B cell (primary cell): Measurements from ENCODE around the gene GPR25. TPM values are rescaled to one million over a fixed set of nuclear protein-coding genes. Genes with fewer than 3 reads are reported as not detected.

Experiments
- ATAC-seq: fragments of 200-7000 bp; cut with Tn5 transposase; one replicate; pipeline ENCODE4 v1.10.0; 2021; ENCODE audit warnings: low read depth, mild to moderate bottlenecking, moderate number of reproducible peaks, moderate library complexity
- CTCF ChIA-PET: fragments of 350-600 bp; sonication (Branson Sonifier 250); formaldehyde crosslinking; loops from one replicate; lab custom pipeline; 2021; ENCODE audit warnings: antibody characterized with exemption, inconsistent platforms; lab: Charles Lee
- POLR2A ChIA-PET: fragments of 350-600 bp; sonication (Branson Sonifier 250); formaldehyde crosslinking; loops from one replicate; lab custom pipeline; 2021; ENCODE audit warnings: antibody characterized with exemption; lab: Charles Lee
- DNase-seq: peaks from one replicate; pipeline ENCODE4 v3.0.0; 2013
- H2AFZ ChIP-seq: 2 replicates; pipeline ENCODE4 v1.6.1; 2012; ENCODE audit warnings: mild to moderate bottlenecking, low read depth, low read length; ENCODE audit not compliant: insufficient read depth, poor library complexity, severe bottlenecking
- H3K27ac ChIP-seq, 2 donors: 1 replicate in 1 of 2; 2 replicates in 1 of 2; pipeline ENCODE4 v1.5.1; 2012 to 2013; ENCODE audit warnings: low read length in 2 of 2, mild to moderate bottlenecking in 2 of 2, moderate library complexity in 1 of 2
- H3K27me3 ChIP-seq, 4 experiments: fragments of 200-600 bp in 1 of 4; sonication (generic) in 1 of 4; replicated peaks in 1 of 4; 1 replicate in 2 of 4; 2 replicates in 2 of 4; pipeline versions ENCODE4 v1.6.1 to v1.7.0; 2013 to 2016; ENCODE audit warnings: low read length in 3 of 4, mild to moderate bottlenecking in 2 of 4, mixed read lengths in 1 of 4, moderate library complexity in 1 of 4; ENCODE audit not compliant: insufficient read depth in 4 of 4, control insufficient read depth in 3 of 4; ENCODE audit errors: control extremely low read depth in 1 of 4
- H3K36me3 ChIP-seq, 2 experiments: replicated peaks in 1 of 2; 1 replicate in 1 of 2; 2 replicates in 1 of 2; pipeline versions ENCODE4 v1.6.1 to v1.7.1; 2013; ENCODE audit warnings: low read length in 1 of 2; ENCODE audit not compliant: insufficient read depth in 2 of 2, control insufficient read depth in 1 of 2; ENCODE audit errors: control extremely low read depth in 1 of 2, extremely low read depth in 1 of 2
- H3K4me1 ChIP-seq, 2 donors: fragments of 200-600 bp in 1 of 2; sonication (generic) in 1 of 2; 1 replicate in 1 of 2; 2 replicates in 1 of 2; pipeline versions ENCODE4 v1.5.1 to v1.6.1; 2013 to 2017; ENCODE audit warnings: low read length in 2 of 2; ENCODE audit not compliant: control insufficient read depth in 2 of 2, insufficient read depth in 2 of 2
- H3K4me2 ChIP-seq: replicated peaks from 2 replicates; pipeline ENCODE3; 2012; ENCODE audit warnings: mild to moderate bottlenecking, low read depth, low read length; ENCODE audit not compliant: poor library complexity, severe bottlenecking
- H3K4me3 ChIP-seq, 5 experiments: fragments of 200-600 bp in 1 of 5; sonication (generic) in 1 of 5; 1 replicate in 3 of 5; 2 replicates in 2 of 5; pipeline versions ENCODE4 v1.5.1 to v1.7.0; 2011 to 2016; ENCODE audit warnings: low read length in 4 of 5, mild to moderate bottlenecking in 4 of 5, low read depth in 2 of 5, control low read depth in 1 of 5, moderate library complexity in 1 of 5; ENCODE audit not compliant: insufficient read depth in 1 of 5; ENCODE audit errors: control extremely low read depth in 1 of 5, extremely low read depth in 1 of 5
- H3K79me2 ChIP-seq: fragments of 200-600 bp; sonication (generic); one replicate; pipeline ENCODE4 v1.6.0; 2016; ENCODE audit warnings: low read length; ENCODE audit not compliant: control insufficient read depth, insufficient read depth
- H3K9ac ChIP-seq: fragments of 200-600 bp; sonication (generic); 2 replicates; pipeline ENCODE4 v1.6.1; 2017; ENCODE audit warnings: mild to moderate bottlenecking, low read length, moderate library complexity
- H3K9me3 ChIP-seq, 3 donors: one replicate each; pipeline versions ENCODE4 v1.6.1 to v1.7.1; 2013; ENCODE audit warnings: low read length in 2 of 3; ENCODE audit not compliant: control insufficient read depth in 2 of 3, insufficient read depth in 1 of 3; ENCODE audit errors: control extremely low read depth in 1 of 3
- H4K20me1 ChIP-seq: 2 replicates; pipeline ENCODE4 v1.6.0; 2012; ENCODE audit warnings: mild to moderate bottlenecking, low read length; ENCODE audit not compliant: insufficient read depth, control insufficient read depth, poor library complexity, severe bottlenecking
- H3K27ac Mint-ChIP-seq: one replicate; pipeline ENCODE4 v1.8.0; 2021; ENCODE audit warnings: mixed read lengths
- H3K27me3 Mint-ChIP-seq: one replicate; pipeline ENCODE4 v1.8.0; 2021; ENCODE audit warnings: mixed read lengths
- H3K4me1 Mint-ChIP-seq: one replicate; pipeline ENCODE4 v1.8.0; 2021; ENCODE audit warnings: mixed read lengths
- H3K4me3 Mint-ChIP-seq: one replicate; pipeline ENCODE4 v1.8.0; 2021; ENCODE audit warnings: mixed read lengths
- H3K9me3 Mint-ChIP-seq: one replicate; pipeline ENCODE4 v1.8.0; 2022; ENCODE audit warnings: mixed read lengths; ENCODE audit not compliant: insufficient read depth
- CTCF ChIP-seq: fragments of 200-600 bp; IDR thresholded peaks from one replicate; pipeline ENCODE4 v1.8.0; 2022; ENCODE audit warnings: antibody characterized with exemption, mild to moderate bottlenecking
- EZH2 ChIP-seq: IDR thresholded peaks from 2 replicates; pipeline ENCODE4 v1.6.1; 2012; ENCODE audit warnings: borderline replicate concordance, low read depth, mild to moderate bottlenecking, moderate library complexity, low read length; ENCODE audit not compliant: insufficient read depth, poor library complexity, severe bottlenecking
- WGBS: methylation state at CpG from one replicate; pipeline ENCODE4 v1.1.5; 2013; ENCODE audit warnings: missing lambda C conversion rate; ENCODE audit not compliant: insufficient coverage; 5-methylcytosine and 5-hydroxymethylcytosine counted together
- intact Hi-C: fragments of 100-400 bp; cut with micrococcal nuclease; formaldehyde crosslinking; loops from one replicate; pipeline ENCODE4 v1.10.0; 2022
- polyA plus RNA-seq: library from polyadenylated mRNA; depleted of rRNA; stranded (reverse); fragments of >200 nt; gene quantifications from 2 replicates; pipeline ENCODE4 v1.2.3, GENCODE V29; 2012
- total RNA-seq, 2 donors: library from RNA; stranded (reverse); fragments of 120-200 nt in 1 of 2; gene quantifications; 1 replicate in 1 of 2; 2 replicates in 1 of 2; pipeline versions ENCODE4 v1.2.3 to v1.2.4, GENCODE V29; 2013 to 2022

Gene GPR25
- total and polyA plus RNA-seq, 2 donors (not counting 1 experiment from before 2014, with no cell fraction given), result 1.8 to 3.1 TPM

DNA sequence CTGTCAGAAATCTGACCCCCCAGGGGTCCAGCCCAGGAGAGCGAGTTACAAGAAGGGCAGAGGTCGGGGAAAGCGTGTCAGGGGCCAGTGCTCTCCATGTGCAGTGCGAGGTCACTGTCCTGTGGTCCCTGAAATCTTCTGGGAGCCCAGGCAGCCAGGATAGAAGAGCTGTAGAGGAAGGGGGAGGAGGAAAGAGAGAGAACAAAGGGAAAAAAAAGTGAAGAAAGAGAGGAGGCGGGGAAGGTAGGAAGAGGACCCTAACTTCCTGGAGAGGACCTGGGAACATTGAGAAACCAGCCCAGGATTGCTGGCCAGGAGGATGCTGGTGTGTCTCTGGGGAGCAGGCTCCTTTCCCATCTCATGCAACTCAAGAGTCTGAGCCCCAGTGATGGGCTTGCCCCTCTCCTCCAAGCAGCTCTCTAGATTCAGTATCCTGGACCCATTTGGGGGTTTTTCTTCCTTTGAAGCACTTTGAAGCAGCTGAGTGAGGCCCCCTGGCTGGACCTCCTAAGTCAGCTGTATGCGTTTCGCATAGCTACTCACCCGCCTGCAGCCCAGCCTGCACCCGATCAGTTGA lies 15.1 kb downstream of the GPR25 start:
- Mint-ChIP-seq H3K27me3 (peaks cover 18% of the 10 kb centered on the region), H3K4me3 (peak overlapping the region; percentile 59), H3K9me3 (no peaks in the 10 kb centered on the region), H3K27ac (peak overlapping the region; percentile 63), H3K4me1 (peaks cover 52% of the 10 kb centered on the region)
- Histone ChIP-seq H3K4me1 (peaks cover 42 to 51% of the 10 kb centered on the region in 2 donors), H3K9me3 (no peaks in the 10 kb centered on the region), H4K20me1 (no peaks in the 10 kb centered on the region), H3K4me3 (peak overlapping the region in 2 of 5 experiments; percentile 11 to 23), H3K27ac (no peak overlapping the region), H3K4me2 (peak overlapping the region; percentile 63), H3K79me2 (no peaks in the 10 kb centered on the region), H3K27me3 (peaks cover 0 to 27% (median 12%) of the 10 kb centered on the region in 4 experiments), H2AFZ (peak overlapping the region; percentile 35), H3K36me3 (no peaks in the 10 kb centered on the region), H3K9ac (peak overlapping the region; percentile 16)
- TF ChIP-seq CTCF, result no peak
- TF ChIP-seq EZH2, result no peak
- intact Hi-C loops, result loop anchor here (1.0 to 10.0 kb wide), 2 partner anchors 18 to 137 kb away; partner anchors contain the start of gene KIF21B
- DNase-seq (no peak), ATAC-seq (no peak)
- CTCF ChIA-PET, result interaction anchor here (0.6 to 2.4 kb wide), 10 partner anchors 10 to 735 kb away, joined by 3 to 11 read pairs (median 4); partner anchors contain the start of gene KIF14
- 51% methylated on average over 9 of the region's 9 CpGs for WGBS
- POLR2A ChIA-PET, result interaction anchor here (0.6 to 1.1 kb wide), 3 partner anchors 20 to 266 kb away, joined by 3 to 4 read pairs (median 3); partner anchors contain the start of gene DDX59
